BLaER1 (cell line): ENCODE measurements around the gene CYP1B1.

Source experiments
- H3K27ac ChIP-seq: shearing (Covaris generic); formaldehyde crosslinking; 2 replicates; pipeline ENCODE4 v1.8.1; 2022
- H3K27me3 ChIP-seq: shearing (Covaris generic); formaldehyde crosslinking; 2 replicates; pipeline ENCODE4 v1.8.1; 2022
- H3K36me3 ChIP-seq: shearing (Covaris generic); formaldehyde crosslinking; 2 replicates; pipeline ENCODE4 v1.8.1; 2022
- H3K4me1 ChIP-seq: shearing (Covaris generic); formaldehyde crosslinking; 2 replicates; pipeline ENCODE4 v1.8.1; 2022
- H3K4me2 ChIP-seq: shearing (Covaris generic); formaldehyde crosslinking; 2 replicates; pipeline ENCODE4 v1.8.1; 2022
- H3K4me3 ChIP-seq: shearing (Covaris generic); formaldehyde crosslinking; 2 replicates; pipeline ENCODE4 v1.8.1; 2022
- H3K9ac ChIP-seq: shearing (Covaris generic); formaldehyde crosslinking; 2 replicates; pipeline ENCODE4 v1.8.1; 2022
- H3K9me3 ChIP-seq: shearing (Covaris generic); formaldehyde crosslinking; 2 replicates; pipeline ENCODE4 v1.8.1; 2022
- H4K20me1 ChIP-seq: shearing (Covaris generic); formaldehyde crosslinking; 2 replicates; pipeline ENCODE4 v1.8.1; 2022
- Cebpa-rat ChIP-seq: shearing (Covaris generic); IDR thresholded peaks from 2 replicates; pipeline ENCODE4 v1.8.1; 2022

The CYP1B1 gene

GRCh38 chr2:38076152-38076709 lies 280 bp upstream of the CYP1B1 start:
- no peak overlapping the region for H3K4me2 ChIP-seq
- H3K4me3 ChIP-seq, result peak overlapping the region; percentile 25; the same call in 1 of the 2 replicates
- H3K9ac ChIP-seq, result no peak overlapping the region
- no peak for TF ChIP-seq Cebpa-rat
- H3K27me3 ChIP-seq, result peaks cover 34% of the 10 kb centered on the region
- peaks cover 49% of the 10 kb centered on the region for H3K9me3 ChIP-seq
- 0 out of 2 replicates have a peak, but pooled peaks cover 3% of the 10 kb centered on the region for H3K4me1 ChIP-seq
- H3K36me3 ChIP-seq, result no peaks in the 10 kb centered on the region
- no peak overlapping the region for H3K27ac ChIP-seq
- H4K20me1 ChIP-seq, result no peaks in the 10 kb centered on the region

GRCh38 chr2:38074764-38075506 lies 1.0 kb downstream of the CYP1B1 start:
- no peak for TF ChIP-seq Cebpa-rat
- H3K27me3 ChIP-seq, result peaks cover 34% of the 10 kb centered on the region
- H3K9me3 ChIP-seq, result peaks cover 49% of the 10 kb centered on the region
- H3K4me1 ChIP-seq, result 0 out of 2 replicates have a peak, but pooled peaks cover 3% of the 10 kb centered on the region
- H3K36me3 ChIP-seq, result no peaks in the 10 kb centered on the region
- H3K4me3 ChIP-seq, result 0 out of 2 replicates have a peak overlapping the region, but pooled peaks have one; percentile 22
- H3K27ac ChIP-seq, result no peak overlapping the region
- no peak overlapping the region for H3K4me2 ChIP-seq
- no peak overlapping the region for H3K9ac ChIP-seq
- H4K20me1 ChIP-seq, result no peaks in the 10 kb centered on the region

- Histone ChIP-seq H3K9me3 (peaks cover 49% of the 10 kb centered on the region), H3K4me2 (no peak overlapping the region), H3K4me3 (0 out of 2 replicates have a peak overlapping the region, but pooled peaks have one; percentile 22), H3K9ac (no peak overlapping the region), H3K27ac (no peak overlapping the region), H3K36me3 (no peaks in the 10 kb centered on the region), H3K27me3 (peaks cover 34% of the 10 kb centered on the region), H3K4me1 (0 out of 2 replicates have a peak, but pooled peaks cover 3% of the 10 kb centered on the region), H4K20me1 (no peaks in the 10 kb centered on the region)
- no peak for TF ChIP-seq Cebpa-rat
Observed at GRCh38 chr2:38074058-38074763, 1.7 kb downstream of the CYP1B1 start.

- Histone ChIP-seq H3K27me3 (peaks cover 28% of the 10 kb centered on the region), H3K4me1 (0 out of 2 replicates have a peak, but pooled peaks cover 3% of the 10 kb centered on the region), H3K36me3 (no peaks in the 10 kb centered on the region), H4K20me1 (no peaks in the 10 kb centered on the region), H3K9me3 (peaks cover 49% of the 10 kb centered on the region), H3K4me3 (no peak overlapping the region), H3K27ac (no peak overlapping the region), H3K9ac (no peak overlapping the region), H3K4me2 (no peak overlapping the region)
- no peak for TF ChIP-seq Cebpa-rat
Observed at GRCh38 chr2:38073211-38074057, 2.5 kb downstream of the CYP1B1 start.

GRCh38 chr2:38070438-38070837 lies 5.5 kb downstream of the CYP1B1 start:
- Histone ChIP-seq H3K27ac (no peak overlapping the region), H3K27me3 (0 out of 2 replicates have a peak, but pooled peaks cover under 1% of the 10 kb centered on the region), H3K4me3 (no peak overlapping the region), H3K36me3 (no peaks in the 10 kb centered on the region), H3K9ac (no peak overlapping the region), H3K9me3 (peaks cover 25% of the 10 kb centered on the region), H3K4me2 (no peak overlapping the region), H3K4me1 (no peaks in the 10 kb centered on the region), H4K20me1 (no peaks in the 10 kb centered on the region)
- TF ChIP-seq Cebpa-rat, result no peak

- H3K36me3 ChIP-seq, result no peaks in the 10 kb centered on the region
- H4K20me1 ChIP-seq, result no peaks in the 10 kb centered on the region
- H3K4me3 ChIP-seq, result no peak overlapping the region
- no peaks in the 10 kb centered on the region for H3K27me3 ChIP-seq
- H3K9ac ChIP-seq, result no peak overlapping the region
- H3K9me3 ChIP-seq, result peaks cover 3% of the 10 kb centered on the region; the same call in 1 of the 2 replicates
- no peak overlapping the region for H3K4me2 ChIP-seq
- H3K27ac ChIP-seq, result no peak overlapping the region
- no peaks in the 10 kb centered on the region for H3K4me1 ChIP-seq
- TF ChIP-seq Cebpa-rat, result no peak
Observed at GRCh38 chr2:38068234-38068633, 7.7 kb downstream of the CYP1B1 start.

GRCh38 chr2:38066421-38067115 lies 9.4 kb downstream of the CYP1B1 start:
- TF ChIP-seq Cebpa-rat, result no peak
- H3K4me2 ChIP-seq, result no peak overlapping the region
- H3K27me3 ChIP-seq, result no peaks in the 10 kb centered on the region
- no peaks in the 10 kb centered on the region for H3K9me3 ChIP-seq
- H3K36me3 ChIP-seq, result no peaks in the 10 kb centered on the region
- no peak overlapping the region for H3K9ac ChIP-seq
- H4K20me1 ChIP-seq, result no peaks in the 10 kb centered on the region
- no peak overlapping the region for H3K4me3 ChIP-seq
- H3K27ac ChIP-seq, result no peak overlapping the region
- no peaks in the 10 kb centered on the region for H3K4me1 ChIP-seq

- no peak overlapping the region for H3K4me3 ChIP-seq
- no peaks in the 10 kb centered on the region for H3K27me3 ChIP-seq
- H3K36me3 ChIP-seq, result no peaks in the 10 kb centered on the region
- no peak overlapping the region for H3K9ac ChIP-seq
- H4K20me1 ChIP-seq, result no peaks in the 10 kb centered on the region
- H3K4me2 ChIP-seq, result no peak overlapping the region
- no peaks in the 10 kb centered on the region for H3K4me1 ChIP-seq
- TF ChIP-seq Cebpa-rat, result no peak
- H3K9me3 ChIP-seq, result no peaks in the 10 kb centered on the region
- H3K27ac ChIP-seq, result no peak overlapping the region
Observed at GRCh38 chr2:38065502-38066135, 10.3 kb downstream of the CYP1B1 start.
